GM12892 (cell line): ENCODE results near the gene AP3B2.

Experiments
- DNase-seq: peaks from one replicate; pipeline ENCODE4 v3.0.0; 2011; ENCODE audit not compliant: insufficient read length
- FAIRE-seq: peaks from 2 replicates; lab custom pipeline; 2011; peaks lifted over from hg19 to GRCh38; lab: Jason Lieb, UNC
- POLR2A ChIP-seq: IDR thresholded peaks from 2 replicates; pipeline ENCODE4 v1.6.1; 2011; ENCODE audit warnings: low read depth, low read length, control low read depth
- POLR2AphosphoS5 ChIP-seq: IDR thresholded peaks from 2 replicates; pipeline ENCODE4 v1.6.1; 2011; ENCODE audit warnings: low read depth, low read length, control low read depth
- TAF1 ChIP-seq: IDR thresholded peaks from 2 replicates; pipeline ENCODE4 v1.6.1; 2011; ENCODE audit warnings: low read depth, mild to moderate bottlenecking, control low read depth, low read length, borderline replicate concordance

Gene AP3B2

DNA sequence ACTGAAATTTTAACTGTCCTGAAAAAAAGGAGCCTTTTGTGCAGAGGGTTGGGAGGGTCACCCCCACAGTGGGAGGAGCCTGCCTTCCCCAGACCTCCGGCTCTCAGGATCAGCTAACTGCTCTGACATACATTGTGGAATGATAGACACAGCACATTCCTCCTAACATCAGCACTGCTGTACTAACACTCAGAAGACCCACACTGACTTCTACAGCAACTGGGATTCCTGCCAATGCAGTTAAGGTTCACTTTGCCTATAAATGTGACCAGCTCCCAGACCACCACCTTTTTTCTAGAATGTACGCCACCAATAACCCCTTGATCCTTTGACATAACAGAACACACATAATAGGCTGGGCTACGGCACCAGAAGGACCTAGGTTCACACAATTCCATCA is 65.7 kb downstream of the AP3B2 start:
- no peak for DNase-seq
- FAIRE-seq, result no peak

GRCh38 chr15:82642656-82643055 is 67.0 kb downstream of the AP3B2 start:
- no peak for TF ChIP-seq POLR2AphosphoS5
- no peak for TF ChIP-seq TAF1
- no peak for TF ChIP-seq POLR2A
- no peak for FAIRE-seq

More for the DNA sequence above, 65.7 kb downstream of the AP3B2 start:
- no peak for TF ChIP-seq TAF1
- no peak for TF ChIP-seq POLR2AphosphoS5
- no peak for TF ChIP-seq POLR2A

GRCh38 chr15:82641129-82641798 is 68.4 kb downstream of the AP3B2 start:
- no peak for DNase-seq
- FAIRE-seq, result no peak
- TF ChIP-seq TAF1 (no peak), POLR2AphosphoS5 (no peak), POLR2A (no peak)

More at GRCh38 chr15:82642656-82643055, 67.0 kb downstream of the AP3B2 start:
- DNase-seq, result no peak

DNA sequence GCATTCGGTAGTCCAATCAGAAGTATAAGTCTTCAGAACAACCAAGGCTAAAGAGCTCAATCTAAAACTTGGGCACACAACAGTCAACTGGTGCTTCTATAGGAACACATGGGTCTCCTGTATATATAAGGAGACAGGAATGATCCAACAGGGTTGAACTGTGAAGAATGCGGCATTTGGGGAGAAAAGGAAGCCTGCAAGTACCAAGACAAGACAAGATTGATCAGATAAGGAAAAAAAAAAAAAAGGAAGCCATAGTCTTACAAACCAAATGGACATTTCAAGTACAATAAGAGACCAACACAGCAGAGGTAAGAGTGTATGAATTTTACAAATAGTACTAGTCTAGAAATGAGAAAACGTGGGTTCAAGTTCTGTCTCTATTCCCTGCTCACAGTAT is 69.0 kb downstream of the AP3B2 start:
- no peak for TF ChIP-seq TAF1
- no peak for TF ChIP-seq POLR2A
- no peak for TF ChIP-seq POLR2AphosphoS5
- DNase-seq (no peak), FAIRE-seq (no peak)

GRCh38 chr15:82635798-82636197 is 73.9 kb downstream of the AP3B2 start:
- FAIRE-seq (no peak), DNase-seq (no peak)
- TF ChIP-seq TAF1 (no peak), POLR2A (no peak), POLR2AphosphoS5 (no peak)

DNA sequence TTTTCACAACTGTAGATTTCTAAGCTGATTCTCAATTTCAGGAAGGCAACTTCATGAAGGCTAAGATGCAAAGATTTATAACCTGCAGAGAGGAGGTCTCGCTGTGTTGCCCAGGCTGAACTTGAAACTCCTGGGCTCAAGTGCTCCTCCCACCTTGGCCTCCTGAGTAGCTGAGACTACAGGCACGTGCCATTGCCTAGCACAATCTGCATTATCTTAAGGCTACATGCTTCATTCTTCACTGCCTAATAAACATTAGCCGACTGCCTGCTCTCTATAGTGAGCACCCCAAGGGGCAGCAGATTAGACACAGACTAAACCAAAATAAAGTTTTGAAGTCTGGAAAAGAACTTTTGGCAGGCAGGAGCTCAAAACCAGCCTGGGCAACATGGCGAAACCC is 79.6 kb downstream of the AP3B2 start:
- no peak for TF ChIP-seq TAF1
- TF ChIP-seq POLR2AphosphoS5, result no peak
- TF ChIP-seq POLR2A, result no peak
- DNase-seq (no peak), FAIRE-seq (no peak)

- no peak for TF ChIP-seq POLR2A
- TF ChIP-seq TAF1, result no peak
- TF ChIP-seq POLR2AphosphoS5, result no peak
- DNase-seq (no peak), FAIRE-seq (no peak)
Observed at GRCh38 chr15:82625136-82625535, 84.5 kb downstream of the AP3B2 start.

DNA sequence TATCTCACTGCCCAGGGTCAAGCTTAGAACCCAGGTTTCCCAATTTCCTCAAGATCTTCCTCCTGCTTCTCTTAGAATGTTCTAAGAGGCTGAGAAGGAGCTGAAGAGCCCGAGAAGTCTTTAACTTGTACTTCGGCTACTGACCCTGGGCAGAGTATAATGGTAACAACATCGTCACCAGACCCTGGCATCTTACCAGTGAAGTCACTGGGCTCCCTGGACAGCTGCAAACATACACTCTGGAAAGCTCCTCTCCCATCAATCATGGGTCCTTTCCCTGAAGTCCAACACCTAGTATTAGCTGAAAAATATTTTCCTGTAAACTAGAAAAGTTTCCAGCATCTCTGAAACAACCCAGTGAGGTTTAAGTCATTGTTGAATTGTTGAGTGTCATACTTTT is 85.2 kb downstream of the AP3B2 start:
- DNase-seq, result no peak
- TF ChIP-seq TAF1 (no peak), POLR2A (no peak), POLR2AphosphoS5 (no peak)
- FAIRE-seq, result no peak

DNA sequence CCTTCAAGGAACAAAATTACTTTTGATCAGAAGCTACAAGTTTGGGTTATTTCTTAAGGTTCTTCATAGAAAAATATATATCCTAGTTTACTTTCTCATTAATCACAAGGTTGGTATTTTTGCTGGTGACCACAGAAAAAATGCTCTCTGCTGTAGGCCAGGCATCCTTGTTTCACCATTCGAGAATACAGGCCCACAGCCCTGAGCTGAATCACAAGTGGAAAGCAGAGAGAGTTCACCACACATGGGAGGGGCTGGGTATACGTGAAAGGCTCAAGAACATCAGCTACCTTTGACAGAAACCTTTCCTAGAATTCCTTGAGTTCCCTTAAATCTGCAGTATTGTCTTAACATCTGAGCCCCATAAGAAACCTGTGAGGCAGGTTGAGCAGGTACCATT is 85.7 kb downstream of the AP3B2 start:
- TF ChIP-seq POLR2A (no peak), TAF1 (no peak)
- DNase-seq (no peak), FAIRE-seq (no peak)

GRCh38 chr15:82621970-82622369 is 87.7 kb downstream of the AP3B2 start:
- TF ChIP-seq TAF1, result no peak
- TF ChIP-seq POLR2A, result no peak
- TF ChIP-seq POLR2AphosphoS5, result no peak
- DNase-seq (no peak), FAIRE-seq (no peak)

- TF ChIP-seq TAF1 (no peak), POLR2AphosphoS5 (no peak), POLR2A (no peak)
- FAIRE-seq (no peak), DNase-seq (no peak)
Observed at GRCh38 chr15:82613747-82614146, 95.9 kb downstream of the AP3B2 start.

- DNase-seq (no peak), FAIRE-seq (no peak)
- TF ChIP-seq POLR2AphosphoS5 (no peak), TAF1 (no peak), POLR2A (no peak)
Observed at GRCh38 chr15:82611348-82611747, 98.3 kb downstream of the AP3B2 start.
